Measurements from ENCODE around the gene TCEAL3. TPM values are rescaled to one million over a fixed set of nuclear protein-coding genes. Genes with fewer than 3 reads are reported as not detected.

TCEAL3 gene
- total and polyA plus RNA-seq, 10 of the 15 experiments (the other 5 are each of a cell fraction or from before 2014, with no cell fraction given): 0.98 to 19.0 (median 11.7) TPM

GRCh38 chrX:103631145-103631544, 23.4 kb downstream of the TCEAL3 start (continued):
- no peak for TF ChIP-seq ZBTB4 (CRISPR knock-in tag; IDR thresholded peaks at IDR 0.05)

- Histone ChIP-seq H3K4me3 (no peak overlapping the region), H2AFZ (ENCODE audit: control insufficient read depth, low read depth, low read length) (no peak overlapping the region), H3K4me2 (ENCODE audit: control insufficient read depth, insufficient read depth) (no peak overlapping the region), H3K9ac (ENCODE audit: control insufficient read depth, insufficient read depth, low read length) (no peak overlapping the region), H3K79me2 (ENCODE audit: control insufficient read depth, insufficient read depth, low read length) (no peaks in the 10 kb centered on the region), H4K20me1 (ENCODE audit: control insufficient read depth, insufficient read depth) (no peaks in the 10 kb centered on the region), H3K36me3 (ENCODE audit: control insufficient read depth in 2 of 2, insufficient read depth in 2 of 2, low read length in 1 of 2) (no peaks in the 10 kb centered on the region), H3K27ac (ENCODE audit: control insufficient read depth, insufficient read depth) (no peak overlapping the region), H3K27me3 (replicated peaks in 1 of 2; ENCODE audit: control insufficient read depth in 2 of 2, insufficient read depth in 2 of 2, low read length in 1 of 2) (no peaks in the 10 kb centered on the region), H3K9me3 (replicated peaks; ENCODE audit: control insufficient read depth, insufficient read depth, low read length) (no peaks in the 10 kb centered on the region), H3K4me1 (ENCODE audit: control insufficient read depth, insufficient read depth, low read length) (no peaks in the 10 kb centered on the region)
- DNase-seq (ENCODE audit: low read depth, low spot score) (no peak), ATAC-seq (no peak), FAIRE-seq (no peak)
- ChIA-PET POLR2A (no interaction called here), RAD21 (ENCODE audit: unreplicated experiment) (no interaction called here), CTCF (no interaction called here), SMC1A (ENCODE audit: uncharacterized antibody, unreplicated experiment) (no interaction called here)
- intact Hi-C loops (cut with micrococcal nuclease; ENCODE audit: unreplicated experiment) (no loop called here), in situ Hi-C loops (cut with MboI) (no loop called here)
- whole genome bisulfite sequencing (ENCODE audit: insufficient coverage, insufficient replicate concordance, low lambda C conversion rate, missing lambda C conversion rate): 22% methylated on average over 2 of the region's 2 CpGs
- no TSS peak for BruUV-seq (replicated peaks)
- TF ChIP-seq EP300 (IDR thresholded peaks at IDR 0.05; ENCODE audit: borderline replicate concordance in 1 of 2, control insufficient read depth in 1 of 2, low read depth in 2 of 2, low read length in 2 of 2) (no peak), KAT2A (conservative IDR thresholded peaks at IDR 0.05; ENCODE audit: control insufficient read depth, low read depth, low read length) (no peak), POU2F2 (IDR thresholded peaks at IDR 0.05; ENCODE audit: borderline replicate concordance, low read depth, low read length) (no peak), KDM1A (IDR thresholded peaks at IDR 0.05; ENCODE audit: borderline replicate concordance) (no peak), SRF (IDR thresholded peaks at IDR 0.05; ENCODE audit: low read depth in 2 of 2, low read length in 2 of 2) (no peak), NKRF (conservative IDR thresholded peaks at IDR 0.05) (no peak), CBFB (IDR thresholded peaks at IDR 0.05; ENCODE audit: low read depth) (no peak), FOS (IDR thresholded peaks at IDR 0.05; ENCODE audit: borderline replicate concordance, extremely low read depth, insufficient read length) (no peak), TAF1 (IDR thresholded peaks at IDR 0.05; ENCODE audit: borderline replicate concordance, low read depth, low read length) (no peak), NR2C2 (IDR thresholded peaks at IDR 0.05; ENCODE audit: borderline replicate concordance, control insufficient read depth, insufficient read length, low read depth) (no peak), BACH1 (IDR thresholded peaks at IDR 0.05; ENCODE audit: borderline replicate concordance) (no peak), NFYB (IDR thresholded peaks at IDR 0.05; ENCODE audit: insufficient read depth, low read depth, low read length) (no peak), CEBPZ (IDR thresholded peaks at IDR 0.05; ENCODE audit: low read depth, low read length) (no peak), ZNF217 (IDR thresholded peaks at IDR 0.05) (no peak)
These were observed 27.7 kb downstream of the TCEAL3 start for GRCh38 chrX:103635436-103635835.

Measured in GM12878 (cell line).